Ascending aorta (tissue), 2 donors: ENCODE data around the gene SNAPC3. TPM values are rescaled to one million over a fixed set of nuclear protein-coding genes. Genes with fewer than 3 reads are reported as not detected.
A peak's percentile ranks its signal among the peaks of the same experiment; 100 is the strongest.
"Not testable (repeated sequence)": the region's sequence is repeated elsewhere in the genome, so short reads cannot be mapped to it uniquely, and the experiment has no call there.

ENCODE experiments used
- DNase-seq, 2 donors: peaks; one replicate each; pipeline ENCODE4 v3.0.0-alpha.2; 2019; ENCODE audit warnings: low spot score in 2 of 2
- H3K27ac ChIP-seq, 2 donors: fragments of 200-600 bp; sonication (generic); one replicate each; pipeline ENCODE4 v1.5.1; 2016 to 2017; ENCODE audit warnings: mild to moderate bottlenecking in 1 of 2
- H3K27me3 ChIP-seq: fragments of 200-600 bp; sonication (generic); one replicate; pipeline ENCODE4 v1.5.1; 2017
- H3K36me3 ChIP-seq, 2 donors: fragments of 200-600 bp; sonication (generic); one replicate each; pipeline ENCODE4 v1.5.1; 2016
- H3K4me1 ChIP-seq, 2 donors: fragments of 200-600 bp; sonication (generic); one replicate each; pipeline ENCODE4 v1.5.1; 2016 to 2017; ENCODE audit warnings: mild to moderate bottlenecking in 1 of 2
- H3K4me3 ChIP-seq, 2 donors: fragments of 200-600 bp; sonication (generic); one replicate each; pipeline ENCODE4 v1.5.1; 2016 to 2017; ENCODE audit warnings: mild to moderate bottlenecking in 1 of 2
- H3K9me3 ChIP-seq, 2 donors: fragments of 200-600 bp; sonication (generic); one replicate each; pipeline ENCODE4 v1.5.1; 2016
- intact Hi-C: fragments of 100-400 bp; cut with DNase I; formaldehyde crosslinking; loops from one replicate; pipeline ENCODE4 v1.15.1; 2023
- total RNA-seq: library from RNA; depleted of rRNA; stranded (reverse); fragments of >200 nt; gene quantifications from one replicate; pipeline ENCODE4 v1.1.0, GENCODE V29; 2016
- TF ChIP-seq, protein P1 (sequence below), 3 experiments: fragments of 200-600 bp in 2 of 3; fragments of 450-650 bp in 1 of 3; sonication (generic) in 2 of 3; IDR thresholded peaks; one replicate each; pipeline ENCODE4 v1.5.1; 2016 to 2019; ENCODE audit warnings: antibody characterized with exemption in 3 of 3, mild to moderate bottlenecking in 1 of 3, moderate library complexity in 1 of 3

The SNAPC3 gene
- 8.8 TPM for total RNA-seq

- TF ChIP-seq, protein P1, sequence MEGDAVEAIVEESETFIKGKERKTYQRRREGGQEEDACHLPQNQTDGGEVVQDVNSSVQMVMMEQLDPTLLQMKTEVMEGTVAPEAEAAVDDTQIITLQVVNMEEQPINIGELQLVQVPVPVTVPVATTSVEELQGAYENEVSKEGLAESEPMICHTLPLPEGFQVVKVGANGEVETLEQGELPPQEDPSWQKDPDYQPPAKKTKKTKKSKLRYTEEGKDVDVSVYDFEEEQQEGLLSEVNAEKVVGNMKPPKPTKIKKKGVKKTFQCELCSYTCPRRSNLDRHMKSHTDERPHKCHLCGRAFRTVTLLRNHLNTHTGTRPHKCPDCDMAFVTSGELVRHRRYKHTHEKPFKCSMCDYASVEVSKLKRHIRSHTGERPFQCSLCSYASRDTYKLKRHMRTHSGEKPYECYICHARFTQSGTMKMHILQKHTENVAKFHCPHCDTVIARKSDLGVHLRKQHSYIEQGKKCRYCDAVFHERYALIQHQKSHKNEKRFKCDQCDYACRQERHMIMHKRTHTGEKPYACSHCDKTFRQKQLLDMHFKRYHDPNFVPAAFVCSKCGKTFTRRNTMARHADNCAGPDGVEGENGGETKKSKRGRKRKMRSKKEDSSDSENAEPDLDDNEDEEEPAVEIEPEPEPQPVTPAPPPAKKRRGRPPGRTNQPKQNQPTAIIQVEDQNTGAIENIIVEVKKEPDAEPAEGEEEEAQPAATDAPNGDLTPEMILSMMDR (IDR thresholded peaks at IDR 0.05) = peak in 1 of 3 experiments; percentile 4
- intact Hi-C loops = loop anchor here (2.0 to 5.0 kb wide), 5 partner anchors 115 to 320 kb away; partner anchors contain the start of genes CCDC171 and TTC39B
- Histone ChIP-seq H3K36me3 (peaks cover 7 to 14% of the 10 kb centered on the region in 2 donors), H3K27me3 (no peaks in the 10 kb centered on the region), H3K9me3 (no peaks in the 10 kb centered on the region), H3K4me1 (peaks cover 0 to 17% of the 10 kb centered on the region in 2 donors), H3K27ac (peak within 1 kb of the TSS; percentile 84 to 89), H3K4me3 (peak within 1 kb of the TSS; percentile 85 to 87)
- peak; percentile 75 to 95 for DNase-seq
Measured at GRCh38 chr9:15422372-15423230, at the start of gene SNAPC3. Gene SNAPC3, plus strand, starts transcription at chr9:15422876. Its CDS starts 4 bp downstream, at chr9:15422880.

DNA sequence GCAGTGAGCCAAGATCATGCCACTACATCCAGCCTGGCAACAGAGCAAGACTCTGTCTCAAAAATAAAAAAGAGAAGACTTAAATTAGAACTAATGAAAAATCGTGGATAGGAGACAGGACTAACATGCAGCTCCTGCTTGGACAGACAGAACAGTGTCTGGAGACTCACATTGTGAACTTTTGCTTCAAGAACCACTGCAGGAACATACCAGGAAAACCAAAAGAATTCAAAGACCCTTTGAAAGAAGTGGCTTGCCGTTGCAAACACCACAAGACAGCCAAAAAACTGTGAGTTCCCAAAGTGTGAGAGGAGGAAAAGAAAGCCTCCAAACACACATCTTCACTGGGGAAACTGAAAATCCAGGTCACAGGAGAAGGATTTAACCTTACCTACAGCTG is 48.8 kb upstream of the SNAPC3 start:
- peak overlapping the region; percentile 32 to 58 for H3K27ac ChIP-seq
- H3K36me3 ChIP-seq = no peaks in the 10 kb centered on the region
- no peaks in the 10 kb centered on the region for H3K27me3 ChIP-seq
- H3K4me1 ChIP-seq = peaks cover 0 to 5% of the 10 kb centered on the region in 2 donors
- no peak for DNase-seq
- TF ChIP-seq, protein P1 (IDR thresholded peaks at IDR 0.05) = no peak
- no peaks in the 10 kb centered on the region for H3K9me3 ChIP-seq
- H3K4me3 ChIP-seq = no peak overlapping the region
- intact Hi-C loops = loop anchor here (5.0 kb wide), 1 partner anchor 62 kb away; no protein-coding TSS in a partner anchor

DNA sequence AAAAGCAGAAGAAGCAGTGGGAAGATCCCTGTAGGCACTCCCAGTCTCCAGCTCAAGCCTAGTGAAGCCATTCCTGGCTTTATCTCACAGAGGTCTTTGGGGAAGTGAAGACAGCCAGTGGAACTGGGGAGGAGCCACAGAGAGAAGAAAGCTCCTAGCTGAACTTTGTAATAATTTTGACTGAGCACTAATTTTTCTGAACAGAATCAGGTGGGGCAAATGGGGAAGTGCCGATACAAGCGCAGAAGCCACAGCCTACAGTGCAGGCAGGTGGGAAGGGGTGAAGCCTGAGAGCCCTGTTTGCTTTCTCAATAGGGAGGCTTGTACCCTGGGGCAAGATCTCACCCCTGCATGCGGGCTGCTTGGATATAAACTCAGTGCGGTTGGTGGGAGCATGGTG is 48.4 kb upstream of the SNAPC3 start:
- DNase-seq = no peak
- TF ChIP-seq, protein P1 (IDR thresholded peaks at IDR 0.05) = no peak
- no peaks in the 10 kb centered on the region for H3K27me3 ChIP-seq
- no peak overlapping the region for H3K4me3 ChIP-seq
- H3K9me3 ChIP-seq = no peaks in the 10 kb centered on the region
- H3K27ac ChIP-seq = peak overlapping the region; percentile 32 to 58
- H3K36me3 ChIP-seq = no peaks in the 10 kb centered on the region
- peaks cover 0 to 5% of the 10 kb centered on the region in 2 donors for H3K4me1 ChIP-seq
- intact Hi-C loops = loop anchor here (5.0 kb wide), 1 partner anchor 62 kb away; no protein-coding TSS in a partner anchor

GRCh38 chr9:15374825-15375224 is 47.9 kb upstream of the SNAPC3 start:
- Histone ChIP-seq H3K4me1 (peaks cover 0 to 5% of the 10 kb centered on the region in 2 donors), H3K4me3 (no peak overlapping the region), H3K9me3 (no peaks in the 10 kb centered on the region), H3K36me3 (no peaks in the 10 kb centered on the region), H3K27me3 (no peaks in the 10 kb centered on the region), H3K27ac (no peak overlapping the region)
- intact Hi-C loops = loop anchor here (5.0 kb wide), 1 partner anchor 63 kb away; no protein-coding TSS in a partner anchor
- no peak for DNase-seq
- TF ChIP-seq, protein P1 (IDR thresholded peaks at IDR 0.05) = no peak

GRCh38 chr9:15377625-15378540 is 44.8 kb upstream of the SNAPC3 start:
- TF ChIP-seq, protein P1 (IDR thresholded peaks at IDR 0.05) = no peak

DNA sequence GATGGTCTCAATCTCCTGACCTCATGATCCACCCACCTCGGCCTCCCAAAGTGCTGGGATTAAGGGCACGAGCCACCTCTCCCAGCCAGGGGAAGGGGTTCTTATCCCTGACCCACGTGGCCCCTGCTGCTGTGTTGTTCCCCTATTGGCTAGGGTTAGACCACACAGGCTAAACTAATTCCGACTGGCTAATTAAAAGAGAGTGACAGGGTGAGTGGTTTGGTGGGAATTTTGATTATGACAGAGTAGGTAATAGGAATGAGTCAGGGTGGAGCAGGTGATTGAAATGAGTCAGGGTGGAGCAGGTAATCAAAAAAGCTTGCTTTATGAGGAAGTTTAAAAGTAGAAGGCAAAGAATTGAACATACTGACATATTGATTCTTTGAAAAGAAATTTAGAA is 43.4 kb upstream of the SNAPC3 start:
- H3K36me3 ChIP-seq, H3K4me3 ChIP-seq, H3K4me1 ChIP-seq, H3K27me3 ChIP-seq, H3K27ac ChIP-seq, H3K9me3 ChIP-seq, DNase-seq, intact Hi-C loops: not testable (repeated sequence)

More at GRCh38 chr9:15377625-15378540, 44.8 kb upstream of the SNAPC3 start:
- Histone ChIP-seq H3K27me3 (no peaks in the 10 kb centered on the region), H3K27ac (peak overlapping the region; percentile 42 to 62), H3K4me1 (peaks cover 0 to 5% of the 10 kb centered on the region in 2 donors), H3K9me3 (no peaks in the 10 kb centered on the region), H3K4me3 (no peak overlapping the region), H3K36me3 (no peaks in the 10 kb centered on the region)
- no peak for DNase-seq
- intact Hi-C loops = no loop called here

DNA sequence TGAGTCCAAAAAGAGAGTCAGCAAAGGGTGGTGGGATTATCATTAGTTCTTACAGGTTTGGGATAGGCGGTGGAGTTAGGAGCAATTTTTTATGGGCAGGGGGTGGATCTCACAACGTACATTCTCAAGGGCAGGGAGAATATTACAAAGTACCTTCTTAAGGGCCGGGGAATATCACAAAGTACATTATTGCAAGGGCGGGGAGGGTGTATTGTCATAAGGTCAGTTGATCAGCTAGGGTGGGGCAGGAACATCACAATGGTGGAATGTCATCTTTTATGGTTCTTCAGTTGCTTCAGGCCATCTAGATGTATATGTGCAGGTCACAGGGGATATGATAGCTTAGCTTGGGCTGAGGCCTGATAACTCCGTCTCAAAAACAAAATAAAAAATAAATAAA is 42.8 kb upstream of the SNAPC3 start:
- H3K9me3 ChIP-seq, intact Hi-C loops: not testable (repeated sequence)

More for the DNA sequence above, 42.8 kb upstream of the SNAPC3 start:
- not testable (repeated sequence) for H3K36me3 ChIP-seq, H3K4me1 ChIP-seq, H3K27ac ChIP-seq, DNase-seq, H3K4me3 ChIP-seq, H3K27me3 ChIP-seq
